Neural cell (in vitro differentiated cells): Measurements from ENCODE around the gene ALDH1A1. TPM values are rescaled to one million over a fixed set of nuclear protein-coding genes. Genes with fewer than 3 reads are reported as not detected.

Experiments used
- H2AFZ ChIP-seq: fragments of 200-600, 300-800 bp; sonication (generic), shearing (Covaris generic); 2 replicates; pipeline ENCODE4 v1.6.0; 2014; ENCODE audit warnings: low read depth, mild to moderate bottlenecking, antibody characterized with exemption, low read length, moderate library complexity
- H3F3A ChIP-seq: fragments of 200-600 bp; shearing (Covaris generic); 2 replicates; pipeline ENCODE4 v1.6.1; 2016; ENCODE audit warnings: mild to moderate bottlenecking, moderate library complexity, mixed read lengths, antibody characterized with exemption, low read length; ENCODE audit not compliant: insufficient read depth, poor library complexity, severe bottlenecking
- H3K27ac ChIP-seq: fragments of 200-600, 300-800 bp; sonication (generic), shearing (Covaris generic); 2 replicates; pipeline ENCODE4 v1.5.1; 2014; ENCODE audit warnings: mild to moderate bottlenecking, low read length, moderate library complexity
- H3K27me3 ChIP-seq: fragments of 300-800, 200-600 bp; sonication (generic), shearing (Covaris generic); 2 replicates; pipeline ENCODE4 v1.6.0; 2014; ENCODE audit warnings: mild to moderate bottlenecking, low read depth, low read length, moderate library complexity; ENCODE audit not compliant: insufficient read depth
- H3K36me3 ChIP-seq: fragments of 300-800, 200-600 bp; sonication (generic), shearing (Covaris generic); 2 replicates; pipeline ENCODE4 v1.5.1; 2014; ENCODE audit warnings: mild to moderate bottlenecking, antibody characterized with exemption, low read length, moderate library complexity; ENCODE audit not compliant: insufficient read depth
- H3K4me2 ChIP-seq: fragments of 300-800, 200-600 bp; sonication (generic), shearing (Covaris generic); 2 replicates; pipeline ENCODE4 v1.6.0; 2014; ENCODE audit warnings: mild to moderate bottlenecking, low read length
- H3K4me3 ChIP-seq: fragments of 300-800, 200-600 bp; sonication (generic), shearing (Covaris generic); 2 replicates; pipeline ENCODE4 v1.5.1; 2014; ENCODE audit warnings: mild to moderate bottlenecking, low read length, moderate library complexity
- H3K79me2 ChIP-seq: fragments of 200-600 bp; shearing (Covaris generic); replicated peaks from 2 replicates; pipeline ENCODE4 v1.6.0; 2014; ENCODE audit warnings: mild to moderate bottlenecking, low read length, moderate library complexity; ENCODE audit not compliant: insufficient read depth
- H3K9ac ChIP-seq: fragments of 300-800, 200-600 bp; sonication (generic), shearing (Covaris generic); 2 replicates; pipeline ENCODE4 v1.6.1; 2016; ENCODE audit warnings: mild to moderate bottlenecking, low read length, mixed read lengths
- H3K9me2 ChIP-seq: fragments of 200-600 bp; shearing (Covaris generic); 2 replicates; pipeline ENCODE4 v1.6.1; 2016; ENCODE audit warnings: mild to moderate bottlenecking, low read length, mixed read lengths; ENCODE audit not compliant: insufficient read depth
- H3K9me3 ChIP-seq: fragments of 200-600, 300-800 bp; sonication (generic), shearing (Covaris generic); 2 replicates; pipeline ENCODE4 v1.6.1; 2016; ENCODE audit warnings: mild to moderate bottlenecking, mixed run types, low read length, moderate library complexity, mixed read lengths
- H4K20me1 ChIP-seq: fragments of 200-600 bp; shearing (Covaris generic); 2 replicates; pipeline ENCODE4 v1.6.1; 2016; ENCODE audit warnings: mild to moderate bottlenecking, mixed run types; ENCODE audit not compliant: insufficient read depth
- EP300 ChIP-seq: fragments of 450-650 bp; conservative IDR thresholded peaks from 2 replicates; pipeline ENCODE4 v1.6.1; 2014; ENCODE audit warnings: antibody characterized with exemption, mild to moderate bottlenecking, moderate library complexity; ENCODE audit not compliant: poor library complexity, severe bottlenecking
- EZH2 ChIP-seq: fragments of 200-600, 300-800 bp; shearing (Covaris generic), sonication (generic); IDR thresholded peaks from 2 replicates; pipeline ENCODE4 v1.6.1; 2014; ENCODE audit warnings: antibody characterized with exemption, low read length, borderline replicate concordance, mild to moderate bottlenecking; ENCODE audit not compliant: insufficient read depth, poor library complexity, severe bottlenecking
- MXI1 ChIP-seq: fragments of 450-650 bp; conservative IDR thresholded peaks from 2 replicates; pipeline ENCODE4 v1.6.1; 2014; ENCODE audit warnings: antibody characterized with exemption, mild to moderate bottlenecking; ENCODE audit not compliant: poor library complexity, severe bottlenecking
- POLR2AphosphoS5 ChIP-seq: IDR thresholded peaks from 2 replicates; pipeline ENCODE4 v1.6.1; 2012
- RAD21 ChIP-seq: fragments of 450-650 bp; conservative IDR thresholded peaks from 2 replicates; pipeline ENCODE4 v1.6.1; 2014; ENCODE audit warnings: antibody characterized with exemption, mild to moderate bottlenecking, moderate library complexity
- SMC3 ChIP-seq: fragments of 450-650 bp; conservative IDR thresholded peaks from 2 replicates; pipeline ENCODE4 v1.6.1; 2014; ENCODE audit warnings: antibody characterized with exemption, mild to moderate bottlenecking, moderate library complexity; ENCODE audit not compliant: poor library complexity
- TAF1 ChIP-seq: IDR thresholded peaks from 2 replicates; pipeline ENCODE4 v1.6.1; 2012; ENCODE audit warnings: low read depth
- polyA plus RNA-seq: library from polyadenylated mRNA; depleted of rRNA; stranded (reverse); fragments of >200 nt; gene quantifications from 2 replicates; pipeline ENCODE4 v1.2.3, GENCODE V29; 2014
- TF ChIP-seq, protein P1 (sequence below): IDR thresholded peaks from 2 replicates; pipeline ENCODE4 v1.6.1; 2012; ENCODE audit warnings: borderline replicate concordance
- TF ChIP-seq, protein P2 (sequence below): fragments of 450-650 bp; IDR thresholded peaks from 2 replicates; pipeline ENCODE4 v1.5.1; 2014; ENCODE audit warnings: antibody characterized with exemption, mild to moderate bottlenecking, moderate library complexity; ENCODE audit not compliant: poor library complexity, severe bottlenecking

ALDH1A1 gene
- polyA plus RNA-seq, 1 donor from 2014 or later = not detected

DNA sequence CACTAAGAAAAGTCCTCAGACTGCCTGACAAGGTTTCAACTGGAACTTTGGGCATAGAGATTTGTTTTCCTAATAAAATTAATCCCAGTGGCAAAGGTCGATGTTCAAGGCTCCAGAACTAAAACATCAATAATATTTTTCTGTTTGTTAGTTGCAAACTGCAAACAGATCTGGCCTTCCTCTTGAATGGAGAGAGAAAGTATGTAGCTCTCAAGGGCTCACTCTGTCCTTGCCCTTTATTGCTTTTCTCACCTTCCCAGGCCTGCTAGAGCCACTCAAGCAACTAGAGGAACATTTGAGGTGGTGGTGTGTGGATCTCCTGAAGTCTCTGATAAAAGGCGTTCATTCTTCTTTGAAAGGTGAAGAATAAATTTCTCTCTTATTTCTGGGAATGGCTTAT, 16.6 kb downstream of the ALDH1A1 start:
- Histone ChIP-seq H3F3A (no peaks in the 10 kb centered on the region), H3K4me2 (no peak overlapping the region), H4K20me1 (no peaks in the 10 kb centered on the region), H3K27me3 (no peaks in the 10 kb centered on the region), H3K9ac (no peak overlapping the region), H3K4me3 (no peak overlapping the region), H3K9me3 (no peaks in the 10 kb centered on the region), H3K36me3 (no peaks in the 10 kb centered on the region), H3K79me2 (no peaks in the 10 kb centered on the region), H3K27ac (no peak overlapping the region), H3K9me2 (no peaks in the 10 kb centered on the region), H2AFZ (no peak overlapping the region)
- no peak for TF ChIP-seq RAD21
- TF ChIP-seq EP300 = no peak
- TF ChIP-seq, protein P1, sequence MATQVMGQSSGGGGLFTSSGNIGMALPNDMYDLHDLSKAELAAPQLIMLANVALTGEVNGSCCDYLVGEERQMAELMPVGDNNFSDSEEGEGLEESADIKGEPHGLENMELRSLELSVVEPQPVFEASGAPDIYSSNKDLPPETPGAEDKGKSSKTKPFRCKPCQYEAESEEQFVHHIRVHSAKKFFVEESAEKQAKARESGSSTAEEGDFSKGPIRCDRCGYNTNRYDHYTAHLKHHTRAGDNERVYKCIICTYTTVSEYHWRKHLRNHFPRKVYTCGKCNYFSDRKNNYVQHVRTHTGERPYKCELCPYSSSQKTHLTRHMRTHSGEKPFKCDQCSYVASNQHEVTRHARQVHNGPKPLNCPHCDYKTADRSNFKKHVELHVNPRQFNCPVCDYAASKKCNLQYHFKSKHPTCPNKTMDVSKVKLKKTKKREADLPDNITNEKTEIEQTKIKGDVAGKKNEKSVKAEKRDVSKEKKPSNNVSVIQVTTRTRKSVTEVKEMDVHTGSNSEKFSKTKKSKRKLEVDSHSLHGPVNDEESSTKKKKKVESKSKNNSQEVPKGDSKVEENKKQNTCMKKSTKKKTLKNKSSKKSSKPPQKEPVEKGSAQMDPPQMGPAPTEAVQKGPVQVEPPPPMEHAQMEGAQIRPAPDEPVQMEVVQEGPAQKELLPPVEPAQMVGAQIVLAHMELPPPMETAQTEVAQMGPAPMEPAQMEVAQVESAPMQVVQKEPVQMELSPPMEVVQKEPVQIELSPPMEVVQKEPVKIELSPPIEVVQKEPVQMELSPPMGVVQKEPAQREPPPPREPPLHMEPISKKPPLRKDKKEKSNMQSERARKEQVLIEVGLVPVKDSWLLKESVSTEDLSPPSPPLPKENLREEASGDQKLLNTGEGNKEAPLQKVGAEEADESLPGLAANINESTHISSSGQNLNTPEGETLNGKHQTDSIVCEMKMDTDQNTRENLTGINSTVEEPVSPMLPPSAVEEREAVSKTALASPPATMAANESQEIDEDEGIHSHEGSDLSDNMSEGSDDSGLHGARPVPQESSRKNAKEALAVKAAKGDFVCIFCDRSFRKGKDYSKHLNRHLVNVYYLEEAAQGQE = no peak
- TF ChIP-seq EZH2 = no peak
- TF ChIP-seq, protein P2, sequence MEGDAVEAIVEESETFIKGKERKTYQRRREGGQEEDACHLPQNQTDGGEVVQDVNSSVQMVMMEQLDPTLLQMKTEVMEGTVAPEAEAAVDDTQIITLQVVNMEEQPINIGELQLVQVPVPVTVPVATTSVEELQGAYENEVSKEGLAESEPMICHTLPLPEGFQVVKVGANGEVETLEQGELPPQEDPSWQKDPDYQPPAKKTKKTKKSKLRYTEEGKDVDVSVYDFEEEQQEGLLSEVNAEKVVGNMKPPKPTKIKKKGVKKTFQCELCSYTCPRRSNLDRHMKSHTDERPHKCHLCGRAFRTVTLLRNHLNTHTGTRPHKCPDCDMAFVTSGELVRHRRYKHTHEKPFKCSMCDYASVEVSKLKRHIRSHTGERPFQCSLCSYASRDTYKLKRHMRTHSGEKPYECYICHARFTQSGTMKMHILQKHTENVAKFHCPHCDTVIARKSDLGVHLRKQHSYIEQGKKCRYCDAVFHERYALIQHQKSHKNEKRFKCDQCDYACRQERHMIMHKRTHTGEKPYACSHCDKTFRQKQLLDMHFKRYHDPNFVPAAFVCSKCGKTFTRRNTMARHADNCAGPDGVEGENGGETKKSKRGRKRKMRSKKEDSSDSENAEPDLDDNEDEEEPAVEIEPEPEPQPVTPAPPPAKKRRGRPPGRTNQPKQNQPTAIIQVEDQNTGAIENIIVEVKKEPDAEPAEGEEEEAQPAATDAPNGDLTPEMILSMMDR = no peak
- no peak for TF ChIP-seq TAF1
- TF ChIP-seq MXI1 = no peak
- no peak for TF ChIP-seq POLR2AphosphoS5
- TF ChIP-seq SMC3 = no peak

- Histone ChIP-seq H3K9ac (no peak overlapping the region), H3K9me3 (no peaks in the 10 kb centered on the region), H3K4me2 (no peak overlapping the region), H3K9me2 (no peaks in the 10 kb centered on the region), H4K20me1 (no peaks in the 10 kb centered on the region), H3K27me3 (no peaks in the 10 kb centered on the region), H2AFZ (no peak overlapping the region), H3K27ac (no peak overlapping the region), H3F3A (no peaks in the 10 kb centered on the region), H3K4me3 (no peak overlapping the region), H3K36me3 (no peaks in the 10 kb centered on the region), H3K79me2 (no peaks in the 10 kb centered on the region)
- TF ChIP-seq POLR2AphosphoS5 (no peak), EZH2 (no peak), MXI1 (no peak), EP300 (no peak), TAF1 (no peak), SMC3 (no peak), RAD21 (no peak)
- TF ChIP-seq, protein P2 = no peak
- TF ChIP-seq, protein P1 = no peak
Observed at GRCh38 chr9:72935595-72935994, 17.3 kb downstream of the ALDH1A1 start.
